ENCODE measurements around the gene TRMT2B. TPM values are rescaled to one million over a fixed set of nuclear protein-coding genes. Genes with fewer than 3 reads are reported as not detected.
"Not testable (repeated sequence)": the region's sequence is repeated elsewhere in the genome, so short reads cannot be mapped to it uniquely, and the experiment has no call there.

Gene TRMT2B
- total RNA-seq, 1 donor from 2014 or later: 11.0 TPM

- Mint-ChIP-seq H3K9me3 (ENCODE audit: unreplicated experiment) (peaks cover 13% of the 10 kb centered on the region), H3K36me3 (ENCODE audit: unreplicated experiment) (peaks cover 5% of the 10 kb centered on the region), H3K4me3 (ENCODE audit: unreplicated experiment) (no peak overlapping the region), H3K27ac (ENCODE audit: unreplicated experiment) (no peak overlapping the region), H3K27me3 (ENCODE audit: unreplicated experiment) (no peaks in the 10 kb centered on the region), H3K4me1 (ENCODE audit: unreplicated experiment) (no peaks in the 10 kb centered on the region)
- DNase-seq (ENCODE audit: extremely low spot score, unreplicated experiment): no peak
- TF ChIP-seq CTCF (IDR thresholded peaks at IDR 0.05): no peak
Measured at GRCh38 chrX:100999451-100999850, 52.5 kb downstream of the TRMT2B start.

- H3K4me1 Mint-ChIP-seq (ENCODE audit: unreplicated experiment): no peaks in the 10 kb centered on the region
- no peak overlapping the region for H3K4me3 Mint-ChIP-seq (ENCODE audit: unreplicated experiment)
- peaks cover 18% of the 10 kb centered on the region for H3K9me3 Mint-ChIP-seq (ENCODE audit: unreplicated experiment)
- H3K36me3 Mint-ChIP-seq (ENCODE audit: unreplicated experiment): peaks cover 8% of the 10 kb centered on the region
- no peak for DNase-seq (ENCODE audit: extremely low spot score, unreplicated experiment)
- no peaks in the 10 kb centered on the region for H3K27me3 Mint-ChIP-seq (ENCODE audit: unreplicated experiment)
- no peak overlapping the region for H3K27ac Mint-ChIP-seq (ENCODE audit: unreplicated experiment)
- no peak for TF ChIP-seq CTCF (IDR thresholded peaks at IDR 0.05)
Measured at GRCh38 chrX:100995469-100995868, 56.4 kb downstream of the TRMT2B start.

GRCh38 chrX:100994352-100995281, 57.3 kb downstream of the TRMT2B start:
- no peak for TF ChIP-seq CTCF (IDR thresholded peaks at IDR 0.05)
- Mint-ChIP-seq H3K27me3 (ENCODE audit: unreplicated experiment) (no peaks in the 10 kb centered on the region), H3K36me3 (ENCODE audit: unreplicated experiment) (peaks cover 8% of the 10 kb centered on the region), H3K4me1 (ENCODE audit: unreplicated experiment) (no peaks in the 10 kb centered on the region), H3K4me3 (ENCODE audit: unreplicated experiment) (no peak overlapping the region), H3K27ac (ENCODE audit: unreplicated experiment) (no peak overlapping the region), H3K9me3 (ENCODE audit: unreplicated experiment) (peaks cover 18% of the 10 kb centered on the region)
- no peak for DNase-seq (ENCODE audit: extremely low spot score, unreplicated experiment)

GRCh38 chrX:100990139-100990538, 61.8 kb downstream of the TRMT2B start:
- peaks cover 15% of the 10 kb centered on the region for H3K9me3 Mint-ChIP-seq (ENCODE audit: unreplicated experiment)
- no peaks in the 10 kb centered on the region for H3K27me3 Mint-ChIP-seq (ENCODE audit: unreplicated experiment)
- peaks cover 5% of the 10 kb centered on the region for H3K36me3 Mint-ChIP-seq (ENCODE audit: unreplicated experiment)
- no peak overlapping the region for H3K27ac Mint-ChIP-seq (ENCODE audit: unreplicated experiment)
- DNase-seq (ENCODE audit: extremely low spot score, unreplicated experiment): no peak
- no peak overlapping the region for H3K4me3 Mint-ChIP-seq (ENCODE audit: unreplicated experiment)
- H3K4me1 Mint-ChIP-seq (ENCODE audit: unreplicated experiment): no peaks in the 10 kb centered on the region
- TF ChIP-seq CTCF (IDR thresholded peaks at IDR 0.05): no peak

- no peak for TF ChIP-seq CTCF (IDR thresholded peaks at IDR 0.05)
- no peak for DNase-seq (ENCODE audit: extremely low spot score, unreplicated experiment)
- Mint-ChIP-seq H3K4me3 (ENCODE audit: unreplicated experiment) (no peak overlapping the region), H3K27ac (ENCODE audit: unreplicated experiment) (no peak overlapping the region), H3K36me3 (ENCODE audit: unreplicated experiment) (no peaks in the 10 kb centered on the region), H3K4me1 (ENCODE audit: unreplicated experiment) (peaks cover 15% of the 10 kb centered on the region), H3K27me3 (ENCODE audit: unreplicated experiment) (no peaks in the 10 kb centered on the region), H3K9me3 (ENCODE audit: unreplicated experiment) (peaks cover 10% of the 10 kb centered on the region)
Measured at GRCh38 chrX:100984818-100985217, 67.1 kb downstream of the TRMT2B start.

- H3K4me3 Mint-ChIP-seq (ENCODE audit: unreplicated experiment); H3K36me3 Mint-ChIP-seq (ENCODE audit: unreplicated experiment); DNase-seq (ENCODE audit: extremely low spot score, unreplicated experiment); H3K27me3 Mint-ChIP-seq (ENCODE audit: unreplicated experiment): not testable (repeated sequence)
- Mint-ChIP-seq H3K27ac (ENCODE audit: unreplicated experiment) (peak overlapping the region; percentile 76), H3K9me3 (ENCODE audit: unreplicated experiment) (peaks cover 25% of the 10 kb centered on the region), H3K4me1 (ENCODE audit: unreplicated experiment) (peaks cover 15% of the 10 kb centered on the region)
Measured at GRCh38 chrX:100981498-100981845, 70.4 kb downstream of the TRMT2B start.

Measured in osteocyte (in vitro differentiated cells).